Astrocyte (in vitro differentiated cells and primary cell): ENCODE data around the gene DNAH11.

Experiments used
- CTCF ChIP-seq: IDR thresholded peaks from 2 replicates; pipeline ENCODE4 v1.5.1; 2011; ENCODE audit warnings: low read depth, mild to moderate bottlenecking, inconsistent platforms, low read length, moderate library complexity; ENCODE audit not compliant: insufficient read depth
- EZH2 ChIP-seq: IDR thresholded peaks from 2 replicates; pipeline ENCODE4 v1.6.1; 2012; ENCODE audit warnings: mild to moderate bottlenecking, low read length, inconsistent platforms; ENCODE audit not compliant: insufficient read depth

GRCh38 chr7:21939858-21940372, 397.1 kb downstream of the DNAH11 start:
- TF ChIP-seq CTCF (no peak), EZH2 (no peak)
